Astrocyte of the cerebellum (primary cell): ENCODE results near the gene STK40.

Source experiments
- DNase-seq: peaks from one replicate; pipeline ENCODE4 v3.0.0-alpha.2; 2011; ENCODE audit warnings: low read depth
- H3K4me3 ChIP-seq: 2 replicates; pipeline ENCODE4 v1.5.1; 2011; ENCODE audit warnings: mild to moderate bottlenecking, low read depth, low read length, moderate library complexity
- in situ Hi-C: cut with HindIII; loops from 2 replicates; pipeline ENCODE4 v1.10.0; 2017; ENCODE audit warnings: low sequenced_read_pairs
- TF ChIP-seq, protein P1 (sequence below): IDR thresholded peaks from 2 replicates; pipeline ENCODE4 v1.5.1; 2012; ENCODE audit warnings: low read length, low read depth, moderate library complexity, mild to moderate bottlenecking; ENCODE audit errors: missing control alignments

STK40 gene

DNA sequence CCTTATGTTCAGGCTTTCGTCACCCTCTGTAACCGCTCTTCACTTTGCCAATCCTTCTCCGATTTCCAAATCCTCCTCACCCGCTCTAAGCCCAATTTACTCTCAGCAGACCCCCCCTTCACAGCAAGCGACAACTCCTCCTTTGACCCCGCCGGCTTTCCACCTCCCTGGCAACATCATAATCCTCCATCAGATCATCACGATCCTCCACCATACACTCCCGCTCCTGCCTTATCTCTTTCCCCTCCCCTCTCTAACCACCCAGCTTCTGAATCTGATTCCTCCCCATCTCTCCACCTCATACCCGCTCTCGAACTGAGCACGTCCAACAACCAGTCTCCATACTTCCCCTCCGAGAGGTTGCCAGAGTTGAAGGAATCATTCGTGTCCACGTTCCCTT is 54.8 kb downstream of the STK40 start:
- TF ChIP-seq, protein P1, sequence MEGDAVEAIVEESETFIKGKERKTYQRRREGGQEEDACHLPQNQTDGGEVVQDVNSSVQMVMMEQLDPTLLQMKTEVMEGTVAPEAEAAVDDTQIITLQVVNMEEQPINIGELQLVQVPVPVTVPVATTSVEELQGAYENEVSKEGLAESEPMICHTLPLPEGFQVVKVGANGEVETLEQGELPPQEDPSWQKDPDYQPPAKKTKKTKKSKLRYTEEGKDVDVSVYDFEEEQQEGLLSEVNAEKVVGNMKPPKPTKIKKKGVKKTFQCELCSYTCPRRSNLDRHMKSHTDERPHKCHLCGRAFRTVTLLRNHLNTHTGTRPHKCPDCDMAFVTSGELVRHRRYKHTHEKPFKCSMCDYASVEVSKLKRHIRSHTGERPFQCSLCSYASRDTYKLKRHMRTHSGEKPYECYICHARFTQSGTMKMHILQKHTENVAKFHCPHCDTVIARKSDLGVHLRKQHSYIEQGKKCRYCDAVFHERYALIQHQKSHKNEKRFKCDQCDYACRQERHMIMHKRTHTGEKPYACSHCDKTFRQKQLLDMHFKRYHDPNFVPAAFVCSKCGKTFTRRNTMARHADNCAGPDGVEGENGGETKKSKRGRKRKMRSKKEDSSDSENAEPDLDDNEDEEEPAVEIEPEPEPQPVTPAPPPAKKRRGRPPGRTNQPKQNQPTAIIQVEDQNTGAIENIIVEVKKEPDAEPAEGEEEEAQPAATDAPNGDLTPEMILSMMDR: no peak
- in situ Hi-C loops: no loop called here
- no peak for DNase-seq
- H3K4me3 ChIP-seq: no peak overlapping the region

DNA sequence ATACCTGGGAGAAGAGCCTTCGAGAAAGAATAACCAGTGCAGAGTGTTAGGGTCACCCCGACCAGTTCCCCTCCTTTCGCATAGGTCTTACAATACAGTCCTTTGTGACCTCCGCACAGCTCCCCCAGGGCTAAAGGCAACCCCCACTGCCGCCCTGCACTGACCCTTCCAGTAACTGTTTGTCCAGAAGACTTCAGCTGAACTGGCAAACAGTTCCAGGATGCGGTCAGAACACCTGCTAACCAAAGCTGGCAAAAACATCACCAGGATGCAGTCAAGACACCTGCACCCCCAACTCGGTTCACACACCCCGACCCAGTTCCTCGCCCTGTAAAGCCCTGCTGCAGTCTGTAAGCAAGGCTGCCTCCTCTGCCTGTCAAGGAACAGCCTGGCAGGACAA is 55.9 kb downstream of the STK40 start:
- TF ChIP-seq, protein P1: no peak
- in situ Hi-C loops: no loop called here
- DNase-seq: no peak
- no peak overlapping the region for H3K4me3 ChIP-seq

DNA sequence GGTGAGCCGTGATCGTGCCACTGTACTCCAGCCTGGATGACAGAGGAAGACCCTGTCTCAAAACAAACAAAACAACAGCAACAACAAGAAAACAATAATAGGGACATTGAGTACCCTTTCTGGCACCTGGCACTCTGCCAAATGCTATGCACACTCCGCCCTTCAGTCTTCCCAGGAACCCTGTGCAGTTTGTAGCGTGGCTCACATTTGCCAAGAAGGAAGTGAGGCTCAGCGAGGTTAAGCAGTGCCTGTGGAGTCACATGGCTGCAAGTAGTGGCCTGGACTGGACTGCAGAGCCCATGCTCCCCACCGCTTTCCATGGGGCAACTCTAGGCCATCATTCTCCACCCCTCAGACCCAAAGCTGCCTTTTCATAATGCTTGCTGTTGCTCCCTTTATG is 57.0 kb downstream of the STK40 start:
- no peak for DNase-seq
- H3K4me3 ChIP-seq: no peak overlapping the region
- in situ Hi-C loops: no loop called here
- TF ChIP-seq, protein P1: no peak

DNA sequence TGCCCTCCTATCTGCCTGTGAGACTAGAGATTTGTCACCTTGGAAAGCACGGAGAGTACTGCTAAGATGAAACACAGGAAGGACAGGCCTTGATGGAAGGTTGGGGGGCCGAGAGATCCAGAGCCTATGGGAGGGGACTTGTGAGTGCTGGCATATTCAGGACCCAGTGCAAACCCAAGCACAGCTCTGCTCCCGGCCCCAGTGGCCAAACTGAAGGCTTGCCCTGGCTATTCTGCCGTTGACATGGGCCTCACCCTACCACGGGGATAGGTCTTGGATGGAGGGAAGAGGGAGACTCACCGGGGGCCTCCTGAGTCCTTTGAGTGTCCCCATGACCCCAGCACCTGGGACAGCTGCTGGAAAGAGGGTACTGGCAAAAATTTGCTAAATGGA is 57.6 kb downstream of the STK40 start:
- DNase-seq: no peak
- in situ Hi-C loops: no loop called here
- H3K4me3 ChIP-seq: no peak overlapping the region
- TF ChIP-seq, protein P1: no peak

DNA sequence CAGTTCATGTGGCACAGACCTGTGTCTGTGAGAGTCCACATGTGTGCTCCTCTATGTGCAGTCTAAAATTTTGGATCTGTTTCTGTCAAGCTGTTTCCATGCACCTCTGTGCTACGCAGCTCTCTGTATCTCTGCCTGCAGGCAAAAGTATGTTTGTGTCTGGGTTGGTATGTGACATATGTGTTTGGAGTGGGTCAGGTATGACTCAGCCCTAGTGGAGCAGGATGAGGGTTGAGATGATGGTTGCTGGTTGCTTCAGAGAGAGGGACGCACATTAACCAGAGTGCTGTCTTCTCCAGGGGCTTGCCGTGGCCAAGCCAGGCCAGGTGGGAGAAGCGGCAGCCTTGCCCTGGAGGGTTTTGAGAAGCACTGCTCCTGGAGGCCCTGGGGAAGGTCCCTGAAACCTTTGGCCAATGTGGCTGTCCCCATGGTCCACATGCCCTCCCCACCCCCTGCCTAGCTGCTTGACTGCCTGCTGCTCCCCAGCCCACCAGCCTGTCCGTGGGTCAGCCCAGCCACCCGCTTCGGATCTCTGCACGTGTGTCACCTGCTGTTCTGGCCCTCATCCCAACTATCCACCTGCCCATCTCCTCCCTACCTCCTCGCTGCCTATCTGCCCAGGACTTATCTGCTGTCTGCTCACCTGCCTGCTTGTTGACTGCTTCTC is 58.2 kb downstream of the STK40 start:
- TF ChIP-seq, protein P1: no peak
- H3K4me3 ChIP-seq: no peak overlapping the region
- in situ Hi-C loops: no loop called here
- no peak for DNase-seq

DNA sequence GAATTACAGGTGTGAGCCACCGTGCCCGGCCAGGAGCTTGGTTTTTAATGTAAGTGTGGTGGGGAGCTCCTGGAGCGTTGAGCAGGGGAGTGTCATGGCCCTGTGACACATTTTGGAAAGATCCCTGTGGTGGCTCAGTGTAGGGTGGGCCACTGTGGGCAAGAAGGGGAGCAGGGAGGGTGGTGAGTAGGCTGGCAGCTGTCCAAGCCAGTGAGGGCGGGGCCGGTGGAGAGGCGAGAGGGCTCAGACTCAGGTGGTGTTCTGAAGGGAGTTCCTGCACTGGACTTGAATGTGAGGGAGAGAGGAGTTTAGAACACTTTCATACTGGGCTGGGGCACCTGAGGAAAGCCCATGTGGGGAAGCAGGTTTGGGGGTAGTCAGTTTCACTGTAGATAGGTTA is 59.2 kb downstream of the STK40 start:
- in situ Hi-C loops: no loop called here
- TF ChIP-seq, protein P1: no peak
- H3K4me3 ChIP-seq: no peak overlapping the region
- DNase-seq: no peak

DNA sequence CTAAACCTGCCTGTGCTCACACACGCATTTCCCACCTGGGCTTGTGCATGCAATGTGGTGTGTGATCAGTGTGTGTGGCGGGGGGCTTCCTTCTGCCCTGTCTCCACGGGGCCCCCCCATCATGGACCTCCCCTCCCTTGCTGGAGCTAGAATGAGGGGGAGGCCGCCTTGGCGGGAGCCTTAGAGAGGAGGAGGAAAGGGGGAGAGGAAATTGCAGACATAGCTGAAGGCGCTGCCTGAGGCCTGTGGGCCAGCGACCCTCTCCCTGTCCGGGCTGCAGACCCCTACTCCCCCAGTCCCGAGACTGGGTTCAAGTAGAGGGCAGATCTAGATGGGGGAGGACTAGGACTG is 61.4 kb downstream of the STK40 start:
- no peak overlapping the region for H3K4me3 ChIP-seq
- TF ChIP-seq, protein P1: no peak
- no peak for DNase-seq
- in situ Hi-C loops: no loop called here
